ENCODE results near the gene CYBA.

DNA sequence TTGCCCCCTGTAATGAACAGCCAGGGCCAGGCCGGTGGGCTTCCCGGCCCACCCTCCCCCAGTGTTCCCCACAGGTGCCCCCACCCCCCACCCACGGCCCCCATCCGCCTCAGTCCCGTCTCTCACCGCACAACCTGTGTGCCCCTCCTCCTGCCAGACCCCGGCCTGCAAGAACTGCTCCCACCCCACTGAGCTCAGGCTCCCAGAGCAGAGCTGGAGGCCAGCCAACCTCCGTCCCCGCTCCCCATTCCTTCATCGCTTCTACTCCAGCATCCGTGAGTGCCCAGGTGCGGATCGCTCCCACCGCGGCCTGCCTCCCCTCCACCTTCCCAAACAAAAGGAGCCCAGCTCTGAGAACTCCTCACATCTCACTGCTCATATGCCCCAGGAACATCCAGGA is 7.9 kb upstream of the CYBA start:
- TF ChIP-seq, protein P1, sequence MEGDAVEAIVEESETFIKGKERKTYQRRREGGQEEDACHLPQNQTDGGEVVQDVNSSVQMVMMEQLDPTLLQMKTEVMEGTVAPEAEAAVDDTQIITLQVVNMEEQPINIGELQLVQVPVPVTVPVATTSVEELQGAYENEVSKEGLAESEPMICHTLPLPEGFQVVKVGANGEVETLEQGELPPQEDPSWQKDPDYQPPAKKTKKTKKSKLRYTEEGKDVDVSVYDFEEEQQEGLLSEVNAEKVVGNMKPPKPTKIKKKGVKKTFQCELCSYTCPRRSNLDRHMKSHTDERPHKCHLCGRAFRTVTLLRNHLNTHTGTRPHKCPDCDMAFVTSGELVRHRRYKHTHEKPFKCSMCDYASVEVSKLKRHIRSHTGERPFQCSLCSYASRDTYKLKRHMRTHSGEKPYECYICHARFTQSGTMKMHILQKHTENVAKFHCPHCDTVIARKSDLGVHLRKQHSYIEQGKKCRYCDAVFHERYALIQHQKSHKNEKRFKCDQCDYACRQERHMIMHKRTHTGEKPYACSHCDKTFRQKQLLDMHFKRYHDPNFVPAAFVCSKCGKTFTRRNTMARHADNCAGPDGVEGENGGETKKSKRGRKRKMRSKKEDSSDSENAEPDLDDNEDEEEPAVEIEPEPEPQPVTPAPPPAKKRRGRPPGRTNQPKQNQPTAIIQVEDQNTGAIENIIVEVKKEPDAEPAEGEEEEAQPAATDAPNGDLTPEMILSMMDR (IDR thresholded peaks at IDR 0.05) = no peak
- TF ChIP-seq POLR2A (IDR thresholded peaks at IDR 0.05) = no peak

Data from uterus (tissue), 2 donors.